HEK293T (cell line): ENCODE data around the gene NAPA.

Experiments used
- CTCF ChIA-PET: fragments of 350-600 bp; formaldehyde crosslinking; extraction: SDS; loops from one replicate; lab custom pipeline; 2021; ENCODE audit warnings: antibody characterized with exemption, inconsistent platforms; lab: Yijun Ruan, JAX
- POLR2A ChIA-PET: fragments of 350-600 bp; formaldehyde crosslinking; extraction: SDS; loops from one replicate; lab custom pipeline; 2020; ENCODE audit warnings: antibody characterized with exemption, inconsistent platforms; lab: Yijun Ruan, JAX
- DNase-seq: peaks from one replicate; pipeline ENCODE4 v3.0.0; 2012; ENCODE audit warnings: mixed read lengths; ENCODE audit errors: extremely low spot score
- ELF4 ChIP-seq: fragments of 450-650 bp; IDR thresholded peaks from 2 replicates; pipeline ENCODE4 v1.6.1; 2017; ENCODE audit warnings: antibody characterized with exemption
- TF ChIP-seq, protein P1 (sequence below): fragments of 450-650 bp; IDR thresholded peaks from 2 replicates; pipeline ENCODE4 v1.6.1; 2016

Gene NAPA

DNA sequence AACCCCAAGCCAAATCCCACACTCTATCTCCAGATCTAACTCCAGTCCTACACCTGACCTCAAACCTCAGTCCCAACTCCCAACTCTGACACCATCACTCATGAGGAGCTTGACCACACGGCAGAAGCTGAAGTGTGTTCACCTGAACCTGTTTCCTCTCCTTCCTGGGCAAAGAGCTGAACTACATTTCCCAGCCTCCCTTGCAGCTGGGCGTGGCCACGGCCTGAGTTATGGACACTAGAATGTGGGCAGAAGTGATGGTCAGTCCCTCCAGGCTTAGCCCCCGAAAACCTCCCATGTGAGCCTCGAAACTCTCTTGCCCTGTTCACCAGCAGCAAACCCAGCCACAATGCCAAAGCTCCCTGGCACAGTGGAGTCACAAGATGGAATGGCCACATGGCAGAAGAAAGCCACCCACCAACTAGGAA lies 76.1 kb downstream of the NAPA start:
- CTCF ChIA-PET, result interaction anchor here (1.1 to 1.8 kb wide), 2 partner anchors 11 to 77 kb away, joined by 3 to 8 read pairs; partner anchors contain the start of gene NAPA

More for the DNA sequence above, 76.1 kb downstream of the NAPA start:
- POLR2A ChIA-PET, result interaction anchor here (0.6 to 2.1 kb wide), 2 partner anchors 8 to 45 kb away, joined by 3 to 12 read pairs; partner anchors contain the start of gene KPTN
- no peak for TF ChIP-seq ELF4
- TF ChIP-seq, protein P1, sequence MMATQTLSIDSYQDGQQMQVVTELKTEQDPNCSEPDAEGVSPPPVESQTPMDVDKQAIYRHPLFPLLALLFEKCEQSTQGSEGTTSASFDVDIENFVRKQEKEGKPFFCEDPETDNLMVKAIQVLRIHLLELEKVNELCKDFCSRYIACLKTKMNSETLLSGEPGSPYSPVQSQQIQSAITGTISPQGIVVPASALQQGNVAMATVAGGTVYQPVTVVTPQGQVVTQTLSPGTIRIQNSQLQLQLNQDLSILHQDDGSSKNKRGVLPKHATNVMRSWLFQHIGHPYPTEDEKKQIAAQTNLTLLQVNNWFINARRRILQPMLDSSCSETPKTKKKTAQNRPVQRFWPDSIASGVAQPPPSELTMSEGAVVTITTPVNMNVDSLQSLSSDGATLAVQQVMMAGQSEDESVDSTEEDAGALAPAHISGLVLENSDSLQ, result peak; percentile 45; the same call in 1 of the 2 replicates
- no peak for DNase-seq
